Caco-2 (cell line): Measurements from ENCODE around the gene CC2D2A. TPM values are rescaled to one million over a fixed set of nuclear protein-coding genes. Genes with fewer than 3 reads are reported as not detected.

Source experiments
- BruUV-seq: library from RNA; stranded (reverse); fragments of 400-500 nt; replicated peaks from 2 replicates; lab custom pipeline; 2021; lab: Mats Ljungman, UMichigan
- CTCF ChIA-PET: fragments of 300-600 bp; sonication (Branson Sonifier 250); formaldehyde crosslinking; loops from one replicate; lab custom pipeline; 2022; ENCODE audit warnings: antibody characterized with exemption; lab: Charles Lee
- POLR2A ChIA-PET: fragments of 300-600 bp; sonication (Branson Sonifier 250); formaldehyde crosslinking; loops from one replicate; lab custom pipeline; 2022; ENCODE audit warnings: antibody characterized with exemption; lab: Charles Lee
- DNase-seq, 2 experiments: peaks; one replicate each; pipeline versions ENCODE4 v3.0.0 to v3.0.0-alpha.2; 2020 to 2022
- H3K27me3 ChIP-seq: replicated peaks from 2 replicates; pipeline ENCODE4 v1.6.0; 2011; ENCODE audit warnings: low read length; ENCODE audit not compliant: control insufficient read depth, insufficient read depth
- H3K36me3 ChIP-seq: 2 replicates; pipeline ENCODE4 v1.5.1; 2011; ENCODE audit warnings: low read length; ENCODE audit not compliant: control insufficient read depth, insufficient read depth
- H3K4me1 ChIP-seq: fragments of 250-450 bp; sonication (Bioruptor Pico); 2 replicates; pipeline ENCODE4 v1.5.1; 2020; ENCODE audit warnings: mild to moderate bottlenecking
- H3K4me3 ChIP-seq: 2 replicates; pipeline ENCODE4 v1.5.1; 2011; ENCODE audit warnings: low read depth, mild to moderate bottlenecking, control low read depth, low read length
- H3K9me3 ChIP-seq: fragments of 250-450 bp; sonication (Bioruptor Pico); 2 replicates; pipeline ENCODE4 v1.5.1; 2020; ENCODE audit warnings: mild to moderate bottlenecking, moderate library complexity
- H3K27ac Mint-ChIP-seq: one replicate; pipeline ENCODE4 v1.8.0; 2022; ENCODE audit warnings: mixed read lengths; ENCODE audit not compliant: unreplicated experiment
- H3K27me3 Mint-ChIP-seq: one replicate; pipeline ENCODE4 v1.8.0; 2022; ENCODE audit warnings: mixed read lengths; ENCODE audit not compliant: insufficient read depth, unreplicated experiment
- H3K36me3 Mint-ChIP-seq: one replicate; pipeline ENCODE4 v1.8.0; 2022; ENCODE audit warnings: mild to moderate bottlenecking, mixed read lengths; ENCODE audit not compliant: insufficient read depth, unreplicated experiment
- H3K4me1 Mint-ChIP-seq: one replicate; pipeline ENCODE4 v1.8.0; 2022; ENCODE audit warnings: low read depth, mixed read lengths; ENCODE audit not compliant: unreplicated experiment
- H3K4me3 Mint-ChIP-seq: one replicate; pipeline ENCODE4 v1.8.0; 2022; ENCODE audit warnings: mild to moderate bottlenecking, moderate library complexity, mixed read lengths; ENCODE audit not compliant: unreplicated experiment
- H3K9me3 Mint-ChIP-seq: one replicate; pipeline ENCODE4 v1.8.0; 2022; ENCODE audit warnings: mixed read lengths; ENCODE audit not compliant: unreplicated experiment
- intact Hi-C: fragments of 100-400 bp; cut with micrococcal nuclease; formaldehyde crosslinking; loops from one replicate; pipeline ENCODE4 v1.10.0; 2022; ENCODE audit not compliant: unreplicated experiment
- total RNA-seq: library from RNA; stranded (reverse); gene quantifications from 2 replicates; pipeline ENCODE4 v1.2.3, GENCODE V29; 2022
- TF ChIP-seq, protein P1 (sequence below), 2 experiments: fragments of 200-600 bp in 1 of 2; IDR thresholded peaks; 1 replicate in 1 of 2; 2 replicates in 1 of 2; pipeline versions ENCODE4 v1.5.1 to v1.8.0; 2011 to 2022; ENCODE audit warnings: antibody characterized with exemption in 1 of 2, control low read depth in 1 of 2, inconsistent platforms in 1 of 2, low read depth in 1 of 2, low read length in 1 of 2, mild to moderate bottlenecking in 1 of 2, moderate library complexity in 1 of 2; ENCODE audit not compliant: insufficient read depth in 1 of 2, severe bottlenecking in 1 of 2, unreplicated experiment in 1 of 2

The CC2D2A gene
- total RNA-seq, 1 experiment from 2014 or later, result 12.3 TPM

DNA sequence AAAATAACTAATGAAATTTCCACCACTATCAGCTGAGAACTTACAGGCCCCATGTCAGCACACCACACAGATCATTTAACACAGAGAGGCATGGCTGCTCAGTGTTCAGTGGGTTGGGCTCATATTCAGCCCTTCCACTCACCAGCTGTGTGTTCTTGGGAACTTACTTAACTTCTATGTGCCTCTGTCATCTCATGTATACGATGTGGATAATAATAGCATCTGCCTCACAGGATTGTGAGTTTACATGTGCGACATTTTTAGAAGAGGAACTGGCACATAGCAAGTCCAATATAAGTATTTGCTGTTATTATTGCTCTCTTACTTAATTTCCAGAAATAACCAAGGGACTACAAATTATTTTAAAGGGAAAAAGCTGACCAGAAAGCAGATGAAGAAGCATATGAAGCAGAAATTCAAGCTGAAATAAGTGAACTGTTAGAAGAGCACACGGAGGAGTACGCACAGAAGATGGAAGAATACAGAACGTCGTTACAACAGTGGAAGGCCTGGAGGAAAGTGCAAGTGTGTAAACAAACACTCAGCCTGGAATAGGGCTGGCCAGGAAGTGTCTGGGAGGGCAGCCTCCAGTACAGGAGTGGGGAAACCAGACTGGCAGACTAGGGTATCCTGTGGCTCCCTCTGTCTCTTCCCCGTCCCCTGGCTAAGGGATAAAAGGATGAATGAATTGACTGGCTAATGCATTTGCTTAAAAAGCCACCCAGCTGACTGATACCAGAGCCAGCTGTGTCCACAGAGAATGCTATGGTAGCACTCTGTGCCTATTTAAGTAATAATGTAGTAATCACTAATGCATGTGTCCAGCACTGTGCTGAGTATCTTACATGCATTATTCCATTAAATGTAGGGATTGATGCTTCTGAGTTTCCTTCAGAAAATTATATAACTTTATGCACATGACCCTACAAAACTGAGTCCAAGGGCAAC is 67.1 kb downstream of the CC2D2A start:
- no TSS peak for BruUV-seq
- CTCF ChIA-PET, result no interaction called here
- Histone ChIP-seq H3K4me1 (no peaks in the 10 kb centered on the region), H3K36me3 (no peaks in the 10 kb centered on the region), H3K9me3 (no peaks in the 10 kb centered on the region), H3K4me3 (no peak overlapping the region), H3K27me3 (no peaks in the 10 kb centered on the region)
- POLR2A ChIA-PET, result no interaction called here
- no peaks in the 10 kb centered on the region for H3K27me3 Mint-ChIP-seq
- no peak overlapping the region for H3K27ac Mint-ChIP-seq
- TF ChIP-seq, protein P1, sequence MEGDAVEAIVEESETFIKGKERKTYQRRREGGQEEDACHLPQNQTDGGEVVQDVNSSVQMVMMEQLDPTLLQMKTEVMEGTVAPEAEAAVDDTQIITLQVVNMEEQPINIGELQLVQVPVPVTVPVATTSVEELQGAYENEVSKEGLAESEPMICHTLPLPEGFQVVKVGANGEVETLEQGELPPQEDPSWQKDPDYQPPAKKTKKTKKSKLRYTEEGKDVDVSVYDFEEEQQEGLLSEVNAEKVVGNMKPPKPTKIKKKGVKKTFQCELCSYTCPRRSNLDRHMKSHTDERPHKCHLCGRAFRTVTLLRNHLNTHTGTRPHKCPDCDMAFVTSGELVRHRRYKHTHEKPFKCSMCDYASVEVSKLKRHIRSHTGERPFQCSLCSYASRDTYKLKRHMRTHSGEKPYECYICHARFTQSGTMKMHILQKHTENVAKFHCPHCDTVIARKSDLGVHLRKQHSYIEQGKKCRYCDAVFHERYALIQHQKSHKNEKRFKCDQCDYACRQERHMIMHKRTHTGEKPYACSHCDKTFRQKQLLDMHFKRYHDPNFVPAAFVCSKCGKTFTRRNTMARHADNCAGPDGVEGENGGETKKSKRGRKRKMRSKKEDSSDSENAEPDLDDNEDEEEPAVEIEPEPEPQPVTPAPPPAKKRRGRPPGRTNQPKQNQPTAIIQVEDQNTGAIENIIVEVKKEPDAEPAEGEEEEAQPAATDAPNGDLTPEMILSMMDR (IDR thresholded peaks at IDR 0.05; ENCODE audit: insufficient read depth in 1 of 2, low read depth in 1 of 2, low read length in 1 of 2, severe bottlenecking in 1 of 2, unreplicated experiment in 1 of 2), result no peak
- H3K4me1 Mint-ChIP-seq, result no peaks in the 10 kb centered on the region
- no peak for DNase-seq
- no peak overlapping the region for H3K4me3 Mint-ChIP-seq
- intact Hi-C loops, result no loop called here
- H3K36me3 Mint-ChIP-seq, result peaks cover 3% of the 10 kb centered on the region
- no peaks in the 10 kb centered on the region for H3K9me3 Mint-ChIP-seq

DNA sequence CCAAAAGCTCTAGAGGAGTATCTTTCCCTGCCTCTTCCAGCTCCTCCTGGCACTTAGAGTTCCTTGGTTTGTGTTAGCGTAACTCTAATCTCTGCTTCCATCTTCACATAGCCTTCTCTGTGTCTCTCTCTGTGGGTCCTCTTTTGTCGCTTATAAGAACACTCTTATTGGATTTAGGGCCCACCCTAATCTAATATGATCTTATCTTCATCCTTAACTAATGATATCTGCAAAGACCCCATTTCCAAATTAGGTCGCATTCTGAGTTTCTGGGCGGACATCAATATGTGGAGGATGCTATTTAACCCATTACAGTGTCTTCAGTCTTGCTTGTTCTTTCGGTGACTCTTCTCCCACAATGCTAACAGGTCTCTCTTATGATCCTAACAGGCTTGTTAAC is 72.3 kb downstream of the CC2D2A start:
- Histone ChIP-seq H3K27me3 (no peaks in the 10 kb centered on the region), H3K36me3 (no peaks in the 10 kb centered on the region), H3K9me3 (no peaks in the 10 kb centered on the region), H3K4me1 (no peaks in the 10 kb centered on the region), H3K4me3 (no peak overlapping the region)
- intact Hi-C loops, result no loop called here
- ChIA-PET CTCF (no interaction called here), POLR2A (no interaction called here)
- no peak for DNase-seq
- Mint-ChIP-seq H3K4me3 (no peak overlapping the region), H3K27me3 (no peaks in the 10 kb centered on the region), H3K4me1 (peaks cover 6% of the 10 kb centered on the region), H3K36me3 (peaks cover 9% of the 10 kb centered on the region), H3K9me3 (no peaks in the 10 kb centered on the region), H3K27ac (no peak overlapping the region)
- TF ChIP-seq, protein P1 (IDR thresholded peaks at IDR 0.05; ENCODE audit: insufficient read depth in 1 of 2, low read depth in 1 of 2, low read length in 1 of 2, severe bottlenecking in 1 of 2, unreplicated experiment in 1 of 2), result no peak
- BruUV-seq, result no TSS peak

DNA sequence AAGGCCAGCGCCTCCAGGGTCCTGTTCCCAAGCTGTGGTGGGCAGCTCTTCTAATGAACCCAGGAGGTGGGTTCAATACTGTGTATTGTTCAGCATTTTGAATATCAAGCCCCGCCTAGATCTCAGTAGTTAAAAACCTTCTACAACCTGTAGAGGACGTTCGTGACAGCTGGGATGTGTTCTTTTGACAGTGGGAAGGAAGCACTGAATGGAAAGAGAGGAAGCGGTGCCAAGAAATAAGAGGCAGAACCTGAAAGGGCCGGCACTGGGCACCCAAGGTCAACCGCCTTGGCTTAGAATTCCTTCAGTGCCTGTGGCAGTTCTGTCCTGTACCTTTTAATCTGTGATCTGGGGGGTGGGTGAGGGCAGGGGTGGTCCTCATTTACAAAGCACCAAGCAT is 73.1 kb downstream of the CC2D2A start:
- Mint-ChIP-seq H3K4me3 (no peak overlapping the region), H3K9me3 (no peaks in the 10 kb centered on the region), H3K27ac (no peak overlapping the region), H3K36me3 (peaks cover 9% of the 10 kb centered on the region), H3K27me3 (no peaks in the 10 kb centered on the region), H3K4me1 (peaks cover 6% of the 10 kb centered on the region)
- CTCF ChIA-PET, result no interaction called here
- no peaks in the 10 kb centered on the region for H3K36me3 ChIP-seq
- TF ChIP-seq, protein P1 (IDR thresholded peaks at IDR 0.05; ENCODE audit: insufficient read depth in 1 of 2, low read depth in 1 of 2, low read length in 1 of 2, severe bottlenecking in 1 of 2, unreplicated experiment in 1 of 2), result no peak
- POLR2A ChIA-PET, result no interaction called here
- DNase-seq, result no peak
- H3K4me1 ChIP-seq, result no peaks in the 10 kb centered on the region
- intact Hi-C loops, result no loop called here
- H3K27me3 ChIP-seq, result no peaks in the 10 kb centered on the region
- H3K4me3 ChIP-seq, result no peak overlapping the region
- H3K9me3 ChIP-seq, result no peaks in the 10 kb centered on the region
- BruUV-seq, result no TSS peak
